Mucosa of descending colon (tissue), 3 donors: Measurements from ENCODE around the gene SGTA. TPM values are rescaled to one million over a fixed set of nuclear protein-coding genes. Genes with fewer than 3 reads are reported as not detected.

Experiments
- ATAC-seq: fragments of 200-7000 bp; cut with Tn5 transposase; one replicate; pipeline ENCODE4 v1.9.1; 2020; ENCODE audit warnings: mild to moderate bottlenecking, moderate library complexity
- DNase-seq, 3 donors: peaks; one replicate each; pipeline ENCODE4 v3.0.0-alpha.2; 2020
- H3K36me3 ChIP-seq: fragments of 200-600 bp; one replicate; pipeline ENCODE4 v1.8.0; 2021; ENCODE audit warnings: low read depth, mild to moderate bottlenecking
- H3K4me1 ChIP-seq: fragments of 200-600 bp; one replicate; pipeline ENCODE4 v1.8.0; 2021; ENCODE audit warnings: low read depth, mild to moderate bottlenecking
- H3K4me3 ChIP-seq: fragments of 200-600 bp; one replicate; pipeline ENCODE4 v1.8.0; 2021; ENCODE audit warnings: mild to moderate bottlenecking
- H3K9me3 ChIP-seq: fragments of 200-600 bp; one replicate; pipeline ENCODE4 v1.8.0; 2021; ENCODE audit warnings: mild to moderate bottlenecking
- CTCF ChIP-seq: fragments of 200-600 bp; IDR thresholded peaks from one replicate; pipeline ENCODE4 v1.8.0; 2022; ENCODE audit warnings: antibody characterized with exemption, mild to moderate bottlenecking
- intact Hi-C, 2 donors: fragments of 100-400 bp; cut with DNase I in 1 of 2; cut with micrococcal nuclease in 1 of 2; formaldehyde crosslinking; loops; one replicate each; pipeline versions ENCODE4 v1.11.0 to v1.11.1; 2022; cut with DNase I, micrococcal nuclease
- total RNA-seq, 3 donors: library from RNA; stranded (reverse); fragmentation: NEBNext Ultra II Directional in 2 of 3; extraction: Animal tissue kit (Norgen Biotek cat#: 25700) in 2 of 3; gene quantifications; one replicate each; pipeline versions ENCODE4 v1.2.1 to v1.2.4, GENCODE V29; 2021 to 2023
- donor health status: DM: no; HTN: no; CAD: no; lungs with moderate emphysema.
- donor health status: DM: no; HTN: no; CAD: no.
- donor health status: DM: no; HTN: yes; CAD: no.

The SGTA gene
- total RNA-seq, 3 donors from 2014 or later, result 37.7 to 52.7 (median 48.9) TPM

- no peak overlapping the region for H3K4me3 ChIP-seq
- no peaks in the 10 kb centered on the region for H3K9me3 ChIP-seq
- TF ChIP-seq CTCF, result no peak
- no peaks in the 10 kb centered on the region for H3K36me3 ChIP-seq
- DNase-seq (no peak), ATAC-seq (no peak)
- intact Hi-C loops, result no loop called here
- H3K4me1 ChIP-seq, result peaks cover 7% of the 10 kb centered on the region
Observed at GRCh38 chr19:2767688-2768087, 15.4 kb downstream of the SGTA start.

GRCh38 chr19:2766594-2767372 lies 16.3 kb downstream of the SGTA start:
- no peak for TF ChIP-seq CTCF
- Histone ChIP-seq H3K9me3 (no peaks in the 10 kb centered on the region), H3K36me3 (no peaks in the 10 kb centered on the region), H3K4me3 (no peak overlapping the region), H3K4me1 (peaks cover 7% of the 10 kb centered on the region)
- intact Hi-C loops, result no loop called here
- ATAC-seq (no peak), DNase-seq (no peak)

- no peak for TF ChIP-seq CTCF
- peaks cover 3% of the 10 kb centered on the region for H3K4me1 ChIP-seq
- H3K36me3 ChIP-seq, result no peaks in the 10 kb centered on the region
Observed at GRCh38 chr19:2765376-2765775, 17.7 kb downstream of the SGTA start.

GRCh38 chr19:2764945-2765344 lies 18.1 kb downstream of the SGTA start:
- ATAC-seq (no peak), DNase-seq (no peak)
- TF ChIP-seq CTCF, result no peak
- no peaks in the 10 kb centered on the region for H3K36me3 ChIP-seq
- intact Hi-C loops, result no loop called here
- no peaks in the 10 kb centered on the region for H3K9me3 ChIP-seq
- H3K4me1 ChIP-seq, result no peaks in the 10 kb centered on the region
- no peak overlapping the region for H3K4me3 ChIP-seq

More at GRCh38 chr19:2765376-2765775, 17.7 kb downstream of the SGTA start:
- intact Hi-C loops, result no loop called here
- no peaks in the 10 kb centered on the region for H3K9me3 ChIP-seq
- no peak for ATAC-seq
- no peak for DNase-seq
- no peak overlapping the region for H3K4me3 ChIP-seq

- no peak for TF ChIP-seq CTCF
- no peaks in the 10 kb centered on the region for H3K9me3 ChIP-seq
- no peak overlapping the region for H3K4me3 ChIP-seq
- ATAC-seq (no peak), DNase-seq (no peak)
- no peaks in the 10 kb centered on the region for H3K4me1 ChIP-seq
- H3K36me3 ChIP-seq, result no peaks in the 10 kb centered on the region
- intact Hi-C loops, result no loop called here
Observed at GRCh38 chr19:2763687-2764086, 19.4 kb downstream of the SGTA start.
